GM18858 (cell line): ENCODE data around the gene DEDD.
A peak's percentile ranks its signal among the peaks of the same experiment; 100 is the strongest.

Source experiments
- ATAC-seq: cut with Tn5 transposase; IDR thresholded peaks from one replicate; pipeline ENCODE4 v1.9.1; 2021; ENCODE audit not compliant: unreplicated experiment

The DEDD gene, protein sequence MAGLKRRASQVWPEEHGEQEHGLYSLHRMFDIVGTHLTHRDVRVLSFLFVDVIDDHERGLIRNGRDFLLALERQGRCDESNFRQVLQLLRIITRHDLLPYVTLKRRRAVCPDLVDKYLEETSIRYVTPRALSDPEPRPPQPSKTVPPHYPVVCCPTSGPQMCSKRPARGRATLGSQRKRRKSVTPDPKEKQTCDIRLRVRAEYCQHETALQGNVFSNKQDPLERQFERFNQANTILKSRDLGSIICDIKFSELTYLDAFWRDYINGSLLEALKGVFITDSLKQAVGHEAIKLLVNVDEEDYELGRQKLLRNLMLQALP

DNA sequence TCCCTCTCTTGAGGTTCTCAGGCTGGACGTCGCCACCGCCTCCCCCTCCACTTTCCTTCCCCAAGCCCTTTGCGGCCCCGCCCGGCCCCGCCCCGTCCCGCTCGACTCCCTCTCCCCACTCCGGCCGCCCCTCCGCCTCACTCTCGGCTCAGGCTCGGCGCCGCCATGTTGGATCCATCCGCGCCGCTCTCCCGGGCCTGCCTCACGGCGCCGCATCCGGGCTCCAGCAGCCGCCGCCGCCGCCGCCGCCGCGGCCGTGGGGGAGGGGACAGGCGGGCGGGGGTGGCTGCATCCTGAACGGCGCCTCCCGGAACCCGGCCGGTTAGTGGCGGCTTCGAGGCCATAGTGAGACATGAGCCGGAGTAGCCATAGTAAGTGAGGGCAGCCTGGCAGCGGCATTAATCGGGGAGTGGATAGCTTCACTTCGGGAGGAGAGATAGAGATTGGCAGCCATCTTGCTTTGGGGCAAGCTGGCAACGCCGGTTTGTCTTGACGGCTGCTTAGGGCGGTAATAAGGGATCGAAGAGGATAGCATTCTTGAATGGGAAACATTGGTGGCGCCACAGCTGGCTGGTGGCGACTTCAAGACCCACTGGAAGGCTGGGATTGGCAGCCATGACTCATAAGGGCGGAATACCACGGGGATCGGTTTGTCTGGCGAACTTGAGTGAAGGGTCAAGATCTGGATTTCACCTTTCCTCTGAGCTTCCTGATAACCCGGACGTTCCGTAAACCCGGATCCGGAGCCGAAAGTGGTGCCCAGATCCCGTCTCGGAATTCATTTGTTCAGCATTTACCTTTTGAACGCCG lies at the start of gene DEDD:
DEDD (minus strand) TSS at position 258 of the 810 bp plus-strand sequence. CDS start 8,205 bp downstream, outside the sequence.
- ATAC-seq, result peak; percentile 88

DNA sequence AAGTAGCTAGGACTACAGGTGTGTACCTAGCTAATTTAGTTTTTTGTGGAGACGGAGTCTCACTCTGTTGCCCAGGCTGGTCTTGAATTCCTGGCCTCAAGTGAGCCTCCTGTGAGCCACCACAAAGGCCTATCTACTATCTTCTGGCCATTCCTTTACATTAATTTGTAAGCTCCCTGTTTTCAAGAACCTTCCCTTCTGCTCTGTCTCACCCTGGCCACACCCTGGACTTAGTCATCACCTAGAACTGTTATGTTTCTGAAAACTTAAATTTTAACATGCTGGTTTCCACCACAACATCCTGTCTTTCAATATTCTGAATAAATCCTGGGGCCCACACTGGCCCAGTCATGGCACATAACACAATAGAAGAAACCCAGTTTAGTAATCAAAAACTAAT lies 49.7 kb upstream of the DEDD start:
- ATAC-seq, result peak; percentile 42

DNA sequence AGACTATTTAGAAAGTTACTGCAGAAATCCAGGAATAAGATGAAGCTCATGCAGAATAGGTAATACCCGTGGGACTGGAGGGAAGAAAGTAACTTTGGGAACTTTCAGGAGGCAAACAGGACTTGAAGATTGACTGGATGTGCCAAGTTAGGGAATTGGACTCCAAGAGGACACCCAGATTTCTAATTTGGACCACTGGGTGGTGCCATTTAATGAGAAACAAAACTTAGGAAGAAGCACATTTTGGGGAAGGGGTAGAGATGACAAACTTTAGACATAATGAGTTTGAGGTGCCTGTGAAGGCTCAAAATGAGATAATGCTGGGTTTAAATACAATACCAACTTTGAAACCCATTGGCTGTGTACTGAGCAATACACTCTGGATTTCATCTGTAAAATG lies 48.2 kb upstream of the DEDD start:
- no peak for ATAC-seq

DNA sequence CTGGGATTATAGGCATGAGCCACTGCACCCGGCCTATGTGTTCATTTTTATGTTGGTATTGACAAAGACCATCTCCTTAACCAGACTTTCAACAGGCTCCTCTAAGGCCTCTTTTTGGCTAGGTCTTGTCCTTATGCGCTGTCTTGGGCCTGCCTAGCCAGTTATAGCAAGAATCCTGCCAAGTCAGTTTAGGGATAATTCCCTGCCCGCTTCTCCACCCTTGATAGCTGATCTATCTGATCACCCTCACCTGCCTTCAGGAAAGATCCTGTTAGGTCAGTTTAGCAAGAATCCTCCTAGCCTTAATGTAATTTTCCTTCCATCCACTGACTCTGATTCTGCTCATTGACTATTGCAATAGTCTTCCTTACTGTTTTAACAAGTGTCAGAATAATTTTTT lies 47.2 kb upstream of the DEDD start:
- no peak for ATAC-seq

DNA sequence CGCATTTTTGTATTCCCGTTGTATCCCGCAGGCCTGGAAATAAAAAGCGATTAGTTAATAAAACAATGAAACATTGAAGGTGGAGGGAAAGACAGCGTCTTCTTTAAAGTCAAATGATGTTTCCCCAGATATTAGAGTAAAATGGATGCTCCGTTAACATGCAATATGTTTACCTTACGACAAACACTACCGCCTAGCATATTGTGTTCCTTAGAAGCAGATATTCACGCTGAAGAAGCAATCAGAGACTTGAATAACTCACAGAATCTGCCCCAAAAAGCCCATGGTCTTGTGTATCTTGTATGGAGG lies 45.4 kb upstream of the DEDD start:
- no peak for ATAC-seq

DNA sequence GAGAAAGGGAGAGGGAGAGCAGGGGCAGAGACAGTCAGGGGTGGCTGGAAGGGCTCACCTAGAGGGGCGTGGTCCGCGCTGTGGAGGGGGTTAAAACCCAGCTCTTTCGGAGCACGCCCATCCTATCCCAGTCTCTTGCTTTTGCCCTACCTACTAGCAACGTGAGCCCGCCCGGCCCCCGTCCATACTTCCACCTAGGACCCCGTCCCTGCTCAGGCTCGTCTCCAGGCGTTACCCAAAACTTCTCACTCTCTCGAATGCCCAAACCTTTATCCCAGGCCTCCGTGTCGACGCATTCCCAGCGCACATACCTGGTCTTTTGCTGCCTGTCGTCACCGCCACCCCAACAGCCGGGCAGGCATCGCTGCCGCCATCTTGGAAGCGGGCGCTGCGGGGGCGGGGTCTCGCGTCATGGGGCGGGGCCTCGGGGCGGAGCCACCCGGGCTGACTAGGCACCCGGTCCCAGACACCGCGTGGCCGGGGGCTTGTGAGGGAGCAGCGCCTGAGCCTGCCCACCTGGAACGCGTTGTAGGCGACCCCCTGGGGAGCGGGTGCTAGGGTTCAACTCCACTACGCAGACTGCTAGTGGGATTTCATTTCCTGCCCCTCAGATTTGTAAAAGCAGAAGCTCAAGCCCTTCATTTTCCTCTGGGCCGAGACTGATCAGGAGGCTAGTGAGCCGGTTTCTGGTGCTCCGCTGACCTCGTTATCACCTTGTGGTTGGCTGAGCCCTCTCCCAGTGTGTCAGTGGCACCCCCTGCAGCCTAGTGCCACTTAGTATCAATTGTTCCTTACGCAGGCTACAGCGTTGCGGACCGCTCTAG lies 44.9 kb upstream of the DEDD start, which contains the start of gene B4GALT3:
B4GALT3 (minus strand) TSS at position 396 of the 824 bp plus-strand sequence. CDS start 1,447 bp downstream, outside the sequence.
- peak; percentile 36 for ATAC-seq

DNA sequence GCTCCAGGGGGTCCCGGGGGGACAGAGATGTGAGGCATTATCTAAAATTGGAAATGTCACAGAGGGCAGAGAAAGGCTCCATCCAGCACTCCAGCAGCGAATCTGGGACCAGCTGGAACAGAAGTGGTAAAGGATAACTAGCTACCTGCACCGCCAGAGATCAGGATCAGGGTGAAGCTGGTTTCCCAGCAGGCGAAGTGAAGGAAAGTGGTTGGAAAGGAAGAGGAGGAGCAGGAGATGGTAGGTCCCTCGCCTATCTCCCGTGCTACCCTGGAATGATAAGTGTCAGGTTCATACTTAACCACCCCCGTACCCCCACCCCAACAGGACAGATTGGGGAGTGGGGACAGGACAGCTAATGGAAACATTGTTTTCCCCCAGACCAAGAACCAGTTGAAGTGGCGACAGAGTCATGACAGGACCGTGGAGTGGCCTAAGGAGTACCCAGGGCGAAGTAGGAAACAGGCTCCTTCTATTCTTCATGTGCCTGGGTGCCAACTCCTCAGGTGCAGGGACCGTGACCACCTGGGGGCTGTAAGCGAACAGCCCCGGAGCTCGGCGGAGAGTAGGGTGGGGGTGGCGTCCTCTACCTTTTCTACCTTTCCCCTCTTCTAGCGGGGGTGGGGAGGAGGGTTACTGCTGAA lies 44.1 kb upstream of the DEDD start:
- ATAC-seq, result no peak

DNA sequence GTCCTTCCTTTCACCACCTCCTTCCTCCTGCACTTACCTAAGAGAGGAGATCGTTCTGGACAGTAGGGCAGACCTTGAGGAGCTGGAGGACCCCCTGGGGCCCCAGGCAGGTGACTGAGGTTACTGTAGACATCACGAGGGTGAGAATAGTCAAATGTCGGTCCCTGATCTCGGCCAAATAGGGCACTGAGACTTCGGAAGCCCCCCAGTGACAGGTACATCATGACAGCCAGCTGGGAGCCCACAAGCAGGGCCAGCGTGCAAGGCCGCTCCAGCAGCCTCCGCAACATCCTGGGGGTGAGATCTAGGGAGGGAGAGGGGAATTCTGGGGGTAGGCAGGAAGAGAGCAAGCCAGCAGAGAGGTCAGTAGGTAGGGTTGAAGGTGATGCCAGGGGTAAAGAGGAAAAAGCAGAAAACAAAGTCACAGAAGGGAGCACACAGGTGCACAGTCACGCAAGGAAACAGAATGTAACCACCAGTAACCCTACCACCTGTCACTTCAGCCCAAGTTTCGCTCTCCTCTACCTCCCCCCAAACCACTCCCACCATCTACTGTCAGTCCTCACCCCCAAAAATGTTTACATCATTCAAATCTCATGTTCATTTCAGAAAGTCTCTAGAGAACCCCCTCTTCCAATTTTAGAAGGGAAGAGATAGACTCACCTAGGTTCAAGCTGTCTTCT lies 43.4 kb upstream of the DEDD start:
- ATAC-seq, result no peak

DNA sequence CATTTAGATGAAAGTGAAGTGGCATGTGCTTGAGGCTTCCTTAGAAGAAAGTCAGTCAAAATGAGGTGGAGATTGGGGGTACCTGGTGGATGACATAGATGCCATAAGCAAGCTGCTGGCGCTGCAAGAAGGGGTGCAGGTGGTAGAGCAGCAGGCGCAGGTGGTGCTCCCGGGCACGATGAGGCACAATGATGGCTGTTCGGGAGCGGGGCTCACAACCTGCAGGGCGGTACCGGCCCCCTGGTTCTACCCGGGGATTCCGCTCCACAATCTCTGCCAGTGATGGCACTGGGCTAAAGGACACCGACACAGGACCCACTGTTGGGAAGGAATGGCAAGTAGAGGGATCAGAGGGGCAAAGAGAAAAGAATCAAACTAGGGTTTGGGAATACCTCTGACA lies 42.4 kb upstream of the DEDD start:
- ATAC-seq, result no peak

DNA sequence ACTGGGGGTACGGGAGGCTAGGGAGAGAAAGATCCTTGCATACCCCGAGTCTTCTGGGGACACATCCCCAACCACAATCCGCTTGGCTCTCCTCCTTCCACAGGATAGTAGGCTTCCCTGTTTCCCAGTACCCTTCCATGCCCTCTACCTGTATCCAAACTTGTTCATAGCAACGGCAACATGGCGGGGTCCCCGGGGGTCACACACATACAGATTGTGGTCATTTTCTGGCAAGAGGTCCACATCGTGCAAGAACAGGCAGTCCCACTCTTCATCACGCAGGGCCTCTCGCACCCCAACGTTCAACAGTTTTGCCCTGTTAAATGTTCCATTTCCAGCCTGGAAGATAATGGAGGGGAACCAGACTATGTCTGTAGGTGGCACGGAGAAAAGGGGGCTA lies 41.2 kb upstream of the DEDD start:
- no peak for ATAC-seq

DNA sequence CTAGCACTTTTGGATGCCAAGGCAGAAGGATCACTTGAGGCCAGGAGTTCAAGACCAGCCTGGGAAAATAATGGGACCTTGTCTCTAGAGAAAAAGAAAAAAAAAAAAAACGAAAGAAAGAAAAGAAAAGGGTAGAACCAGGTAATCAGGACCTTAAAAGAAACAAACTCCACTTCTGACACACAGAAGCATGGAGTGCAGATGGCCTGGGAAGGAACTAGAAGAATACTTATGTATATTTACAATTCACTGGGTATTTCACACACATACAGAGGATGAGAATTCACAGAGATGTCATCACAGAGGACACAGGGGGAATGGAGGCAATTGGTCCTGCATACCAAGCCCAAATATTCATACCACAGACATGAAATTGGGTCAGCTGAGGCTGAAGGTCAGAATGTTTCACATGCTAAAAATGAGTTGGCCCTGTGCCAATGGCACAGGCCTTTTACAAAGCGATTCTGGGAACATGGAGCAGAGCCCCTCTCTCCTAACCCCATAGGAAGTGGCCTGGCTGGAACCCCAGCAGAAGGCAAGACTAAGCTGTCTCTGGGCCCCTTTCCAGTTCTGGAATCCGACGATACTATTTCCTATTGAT lies 40.4 kb upstream of the DEDD start:
- no peak for ATAC-seq

DNA sequence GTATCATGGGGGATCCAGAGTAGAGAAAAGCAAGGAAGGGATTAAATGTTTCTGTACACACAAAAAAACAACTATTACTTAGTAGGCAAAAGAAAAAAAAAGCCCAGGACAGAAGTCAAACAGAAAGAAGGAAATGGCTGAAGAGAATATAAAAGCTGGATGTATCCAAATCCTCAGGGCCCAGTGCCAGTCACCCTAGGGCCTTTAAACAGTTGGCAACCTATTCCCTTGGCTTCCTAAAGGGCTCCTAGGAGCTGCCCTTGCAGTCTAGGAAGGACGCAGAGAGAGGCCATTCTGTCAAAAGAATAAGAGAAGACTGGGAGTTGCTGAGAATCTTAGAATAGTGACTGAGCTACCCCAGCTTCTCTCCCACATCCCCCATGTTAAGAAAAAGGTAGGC lies 39.9 kb upstream of the DEDD start:
- no peak for ATAC-seq

DNA sequence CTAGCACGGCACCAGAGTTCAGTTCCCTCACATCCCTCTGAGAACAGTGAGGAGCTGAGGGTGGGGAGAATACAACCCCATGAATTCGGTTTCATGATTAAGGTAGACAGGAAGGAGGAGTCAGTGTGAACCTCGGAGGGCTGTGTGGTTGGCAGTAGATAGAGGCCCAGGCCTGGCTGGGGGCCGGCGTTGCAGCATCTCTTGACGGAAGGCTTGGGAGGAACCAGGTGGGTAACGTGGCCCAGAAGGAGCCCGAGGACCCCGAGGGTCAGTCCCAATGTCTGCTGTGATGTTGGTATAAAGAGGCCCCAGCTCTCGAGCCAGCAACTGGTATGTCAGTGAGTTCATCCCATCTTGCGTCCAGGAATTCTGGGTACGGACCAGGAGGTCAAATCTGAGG lies 39.2 kb upstream of the DEDD start:
- ATAC-seq, result no peak

DNA sequence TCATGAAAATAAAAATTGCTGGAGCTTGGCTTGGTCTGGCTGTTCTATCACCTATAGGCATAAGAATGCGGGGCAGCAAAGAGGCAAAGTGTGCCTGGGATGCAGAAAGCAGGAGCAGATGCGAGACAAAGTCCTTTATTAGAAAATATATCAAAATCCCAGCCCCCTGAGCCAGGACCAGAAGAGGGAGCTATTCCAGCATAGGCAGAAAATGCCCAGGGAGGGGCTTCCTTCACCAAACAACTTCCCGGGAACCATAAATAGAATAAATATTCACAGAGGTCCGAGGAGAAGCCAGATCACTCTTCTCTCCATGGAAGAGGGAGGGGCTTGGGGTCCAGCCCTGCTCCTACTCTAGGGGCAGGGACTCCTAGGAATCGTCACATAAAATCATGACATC lies 38.7 kb upstream of the DEDD start:
- ATAC-seq, result no peak

DNA sequence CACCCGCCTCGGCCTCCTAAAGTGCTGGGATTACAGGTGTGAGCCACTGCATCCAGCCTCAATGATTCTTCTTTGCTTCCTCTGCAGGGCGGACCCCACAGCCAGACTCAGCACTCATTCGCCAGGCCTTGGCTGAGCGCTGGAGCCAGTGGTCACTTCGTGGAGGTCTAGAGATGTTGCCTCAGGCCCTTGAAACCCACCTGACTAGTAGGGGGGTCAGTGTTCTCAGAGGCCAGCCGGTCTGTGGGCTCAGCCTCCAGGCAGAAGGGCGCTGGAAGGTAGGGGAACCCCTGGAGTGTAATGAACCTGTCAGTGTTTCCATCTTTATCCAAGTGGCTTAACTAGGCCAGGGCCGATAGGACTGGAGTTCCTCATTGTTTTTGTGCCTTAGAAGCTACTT lies 36.4 kb upstream of the DEDD start:
- no peak for ATAC-seq

DNA sequence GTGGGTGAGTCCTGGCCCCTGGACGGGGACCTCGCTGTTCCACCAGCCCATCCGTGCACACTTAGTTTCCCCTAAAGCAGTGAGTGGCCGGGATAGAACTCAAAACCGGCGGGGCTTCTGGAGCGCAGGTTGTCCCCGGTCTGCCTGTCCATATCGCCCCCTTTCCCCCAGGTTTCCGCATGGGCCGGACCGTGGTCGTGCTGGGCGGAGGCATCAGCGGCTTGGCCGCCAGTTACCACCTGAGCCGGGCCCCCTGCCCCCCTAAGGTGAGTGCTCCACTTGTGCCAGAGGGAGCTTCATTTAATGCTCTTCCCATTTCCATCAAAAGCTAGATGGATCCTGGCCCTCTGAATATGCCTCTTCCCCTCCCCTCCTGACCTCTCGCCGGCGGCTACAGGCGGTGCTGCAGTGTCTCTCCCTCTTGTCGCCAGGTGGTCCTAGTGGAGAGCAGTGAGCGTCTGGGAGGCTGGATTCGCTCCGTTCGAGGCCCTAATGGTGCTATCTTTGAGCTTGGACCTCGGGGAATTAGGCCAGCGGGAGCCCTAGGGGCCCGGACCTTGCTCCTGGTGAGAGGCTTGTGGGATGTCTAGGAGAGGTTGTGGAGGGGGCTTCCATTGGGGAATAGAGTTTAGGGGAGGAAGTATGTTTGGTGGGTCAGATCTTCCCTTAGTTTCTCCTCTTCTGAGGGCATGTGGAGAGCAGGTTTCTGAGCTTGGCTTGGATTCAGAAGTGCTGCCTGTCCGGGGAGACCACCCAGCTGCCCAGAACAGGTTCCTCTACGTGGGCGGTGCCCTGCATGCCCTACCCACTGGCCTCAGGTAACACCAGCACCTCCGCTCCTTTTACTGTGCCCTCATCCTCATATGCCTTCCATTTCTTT lies 34.4 kb upstream of the DEDD start:
- ATAC-seq, result no peak

DNA sequence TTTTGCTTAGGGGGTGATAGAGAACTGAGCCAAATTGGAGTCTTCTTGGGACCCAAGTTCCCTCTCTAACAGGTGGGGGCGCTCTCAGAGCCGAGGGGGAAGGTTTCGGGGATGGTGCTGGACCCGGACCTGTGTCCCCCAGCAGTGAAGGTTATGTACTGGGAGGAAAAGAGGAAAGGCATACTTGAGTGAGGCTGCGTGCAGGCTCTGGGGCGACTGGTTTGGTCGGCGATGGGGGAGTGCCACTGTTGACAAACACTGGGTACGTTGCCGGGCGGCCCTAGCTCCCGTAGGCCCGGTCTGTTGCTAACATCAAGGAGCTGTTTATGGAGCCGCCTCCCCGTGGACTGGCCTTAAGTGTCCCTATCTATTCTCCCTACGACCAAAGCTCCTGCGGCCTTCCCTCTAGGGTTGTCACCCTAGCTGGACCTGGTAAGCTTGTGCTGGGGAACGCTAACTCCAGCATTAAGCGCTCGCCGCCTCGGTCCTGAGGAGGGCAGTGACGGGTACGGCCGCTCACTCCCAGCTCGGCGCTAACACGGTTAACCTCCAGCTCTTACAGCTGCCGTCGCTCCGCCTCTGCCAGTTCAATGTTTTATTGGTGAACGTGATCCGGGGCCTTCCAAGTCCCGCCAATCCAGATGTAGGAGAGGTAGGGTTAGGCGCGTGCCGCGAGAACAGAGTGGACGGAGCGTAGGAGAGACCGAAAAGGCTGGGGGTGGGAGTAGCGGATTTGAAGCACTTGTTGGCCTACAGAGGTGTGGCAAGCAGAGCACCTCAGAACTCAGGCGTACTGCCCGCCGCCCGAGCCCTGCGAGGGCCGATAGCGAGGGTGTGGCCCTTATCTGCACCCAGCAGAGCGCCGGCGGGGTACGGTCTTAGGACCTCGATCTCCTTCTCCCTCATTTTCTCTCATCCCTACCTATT lies 33.5 kb upstream of the DEDD start, which contains the start of gene PPOX:
PPOX (plus strand) TSS at position 685 of the 927 bp plus-strand sequence. CDS start 422 bp downstream, outside the sequence.
- ATAC-seq, result peak; percentile 88
